Muscle layer of colon (tissue), 2 donors: Measurements from ENCODE around the gene CLSTN2.

ENCODE experiments used
- H3K27ac ChIP-seq: one replicate; pipeline ENCODE4 v1.7.0; 2013; ENCODE audit warnings: low read depth, mild to moderate bottlenecking, low read length, moderate library complexity
- H3K27me3 ChIP-seq, 2 donors: one replicate each; pipeline ENCODE4 v1.7.0; 2013; ENCODE audit warnings: low read length in 2 of 2, mild to moderate bottlenecking in 2 of 2; ENCODE audit not compliant: insufficient read depth in 2 of 2, control insufficient read depth in 1 of 2
- H3K36me3 ChIP-seq: one replicate; pipeline ENCODE4 v1.7.0; 2013; ENCODE audit warnings: mild to moderate bottlenecking, low read length; ENCODE audit not compliant: insufficient read depth
- H3K4me1 ChIP-seq: one replicate; pipeline ENCODE4 v1.7.0; 2013; ENCODE audit warnings: mild to moderate bottlenecking, low read length; ENCODE audit not compliant: insufficient read depth
- H3K4me3 ChIP-seq, 2 donors: one replicate each; pipeline ENCODE4 v1.7.0; 2013; ENCODE audit warnings: low read length in 2 of 2, low read depth in 1 of 2, mild to moderate bottlenecking in 1 of 2, moderate library complexity in 1 of 2
- H3K9ac ChIP-seq: one replicate; pipeline ENCODE4 v1.7.0; 2013; ENCODE audit warnings: low read length
- H3K9me3 ChIP-seq: one replicate; pipeline ENCODE4 v1.7.0; 2013; ENCODE audit warnings: mild to moderate bottlenecking, low read length
- donor health status: abdominal sarcoma.
- donor health status: Adenocarcinoma of cecum.

The CLSTN2 gene

GRCh38 chr3:140440446-140440845 is 505.5 kb downstream of the CLSTN2 start:
- no peak overlapping the region for H3K9ac ChIP-seq
- H3K9me3 ChIP-seq, result no peaks in the 10 kb centered on the region
- H3K36me3 ChIP-seq, result no peaks in the 10 kb centered on the region
- no peak overlapping the region for H3K4me3 ChIP-seq
- no peak overlapping the region for H3K27ac ChIP-seq
- no peaks in the 10 kb centered on the region for H3K4me1 ChIP-seq
- no peaks in the 10 kb centered on the region for H3K27me3 ChIP-seq

DNA sequence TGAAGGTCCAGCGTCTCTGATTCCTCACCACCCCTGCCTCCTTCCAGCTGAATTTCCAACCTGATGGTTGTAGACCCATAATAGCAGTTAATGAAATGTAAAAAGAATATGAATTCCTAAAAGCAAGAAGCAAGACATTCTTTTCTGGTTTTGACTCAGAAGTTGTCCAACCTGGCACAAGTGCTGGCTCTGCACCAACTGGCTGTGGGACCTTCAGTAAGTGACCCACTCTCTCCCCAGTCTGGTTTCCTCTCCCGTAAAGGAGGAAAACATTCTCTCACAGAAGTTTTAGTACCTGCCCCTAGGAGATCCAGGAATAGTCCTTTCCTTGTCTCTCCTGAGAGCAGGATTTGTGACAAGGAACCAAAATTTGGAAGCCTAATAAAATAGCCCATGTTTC is 506.0 kb downstream of the CLSTN2 start:
- Histone ChIP-seq H3K4me1 (no peaks in the 10 kb centered on the region), H3K4me3 (no peak overlapping the region), H3K9me3 (no peaks in the 10 kb centered on the region), H3K36me3 (no peaks in the 10 kb centered on the region), H3K27me3 (no peaks in the 10 kb centered on the region), H3K27ac (no peak overlapping the region), H3K9ac (no peak overlapping the region)

DNA sequence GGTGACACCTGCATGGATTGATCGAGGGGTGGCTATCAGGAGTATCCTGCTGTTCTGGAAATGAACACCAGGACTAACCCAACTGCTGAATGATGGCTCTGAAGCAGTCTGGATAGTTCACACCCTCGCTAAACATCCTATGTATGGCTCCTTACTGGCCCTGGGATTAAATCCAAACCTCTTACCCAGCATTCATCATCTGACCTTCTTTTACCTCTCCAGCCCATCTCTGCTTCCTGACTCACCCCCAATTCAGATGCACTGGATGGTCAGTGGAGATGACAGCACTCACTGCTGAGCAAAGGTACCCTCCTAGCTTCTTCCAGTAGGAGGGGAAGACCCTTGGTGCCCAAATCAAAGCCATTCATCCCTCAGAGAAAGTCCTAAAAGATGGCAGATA is 507.6 kb downstream of the CLSTN2 start:
- Histone ChIP-seq H3K9me3 (no peaks in the 10 kb centered on the region), H3K9ac (no peak overlapping the region), H3K27ac (no peak overlapping the region), H3K4me1 (no peaks in the 10 kb centered on the region), H3K27me3 (no peaks in the 10 kb centered on the region), H3K4me3 (no peak overlapping the region), H3K36me3 (no peaks in the 10 kb centered on the region)

DNA sequence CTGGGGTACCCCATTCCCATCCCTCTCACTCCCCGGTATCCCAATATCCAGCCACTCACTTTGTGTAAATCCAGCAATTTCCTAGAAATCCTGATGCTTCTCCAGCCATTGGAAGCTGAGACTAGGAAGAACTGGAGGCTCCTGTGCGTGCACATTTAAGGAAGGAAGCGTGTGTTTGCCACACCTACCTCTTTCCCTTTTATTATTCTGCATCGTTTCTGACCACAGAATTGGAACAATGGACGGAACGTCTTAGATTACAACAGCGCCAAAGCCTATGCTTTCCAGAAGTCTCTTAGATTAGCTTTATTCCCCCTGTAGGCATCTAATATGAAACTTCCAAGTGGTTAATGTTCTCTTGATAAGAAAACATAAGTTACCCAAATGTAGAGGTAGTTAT is 508.1 kb downstream of the CLSTN2 start:
- Histone ChIP-seq H3K4me1 (no peaks in the 10 kb centered on the region), H3K9me3 (no peaks in the 10 kb centered on the region), H3K27me3 (no peaks in the 10 kb centered on the region), H3K4me3 (no peak overlapping the region), H3K9ac (no peak overlapping the region), H3K27ac (no peak overlapping the region), H3K36me3 (no peaks in the 10 kb centered on the region)

- no peaks in the 10 kb centered on the region for H3K27me3 ChIP-seq
- H3K9ac ChIP-seq, result no peak overlapping the region
- H3K36me3 ChIP-seq, result no peaks in the 10 kb centered on the region
- H3K4me3 ChIP-seq, result no peak overlapping the region
- no peaks in the 10 kb centered on the region for H3K9me3 ChIP-seq
- no peak overlapping the region for H3K27ac ChIP-seq
- H3K4me1 ChIP-seq, result no peaks in the 10 kb centered on the region
These were observed 508.8 kb downstream of the CLSTN2 start for GRCh38 chr3:140443806-140444205.

DNA sequence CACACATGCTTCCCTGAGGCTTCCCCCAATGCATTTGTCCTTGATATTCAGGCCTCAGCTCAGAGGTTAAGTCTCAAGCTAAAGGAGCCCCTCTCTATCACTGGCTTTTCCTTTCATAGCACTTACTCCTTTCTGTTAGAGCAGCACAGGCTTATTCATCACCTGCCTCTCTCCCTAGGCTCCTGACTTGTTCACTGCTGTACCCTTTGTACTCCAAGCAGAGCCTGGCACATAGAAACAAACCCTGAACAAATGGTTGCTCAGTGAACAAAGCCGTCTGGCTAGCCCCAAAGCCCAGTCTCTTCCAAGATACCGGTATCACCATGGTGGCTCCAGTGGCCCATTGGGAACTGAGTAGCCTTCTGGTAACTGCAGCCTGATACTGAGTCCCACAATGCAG is 511.7 kb downstream of the CLSTN2 start:
- H3K9me3 ChIP-seq, result no peaks in the 10 kb centered on the region
- H3K27ac ChIP-seq, result no peak overlapping the region
- H3K4me1 ChIP-seq, result no peaks in the 10 kb centered on the region
- H3K27me3 ChIP-seq, result no peaks in the 10 kb centered on the region
- no peak overlapping the region for H3K9ac ChIP-seq
- no peaks in the 10 kb centered on the region for H3K36me3 ChIP-seq
- H3K4me3 ChIP-seq, result no peak overlapping the region

DNA sequence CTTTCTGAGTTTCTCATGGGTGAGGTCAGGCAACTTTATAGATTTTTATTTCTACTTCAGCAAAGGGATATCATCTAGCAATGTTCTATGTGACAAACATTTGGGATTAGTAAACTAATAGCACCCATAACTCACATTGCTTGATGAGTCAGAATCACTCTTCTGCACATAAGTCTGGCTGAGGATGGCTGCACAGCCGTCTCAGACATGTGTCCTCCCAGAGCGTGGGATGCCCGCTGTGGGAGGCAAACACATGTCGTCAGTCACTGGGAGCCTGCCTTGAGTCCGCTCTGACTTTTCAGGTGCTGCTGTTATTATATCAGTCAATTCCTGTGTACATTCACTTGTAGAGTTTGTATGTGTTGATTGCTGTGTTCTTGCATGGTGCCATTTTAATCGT is 512.2 kb downstream of the CLSTN2 start:
- Histone ChIP-seq H3K27ac (no peak overlapping the region), H3K9me3 (no peaks in the 10 kb centered on the region), H3K4me3 (no peak overlapping the region), H3K36me3 (no peaks in the 10 kb centered on the region), H3K9ac (no peak overlapping the region), H3K4me1 (no peaks in the 10 kb centered on the region), H3K27me3 (no peaks in the 10 kb centered on the region)

GRCh38 chr3:140448001-140448400 is 513.0 kb downstream of the CLSTN2 start:
- Histone ChIP-seq H3K4me3 (no peak overlapping the region), H3K27me3 (no peaks in the 10 kb centered on the region), H3K9me3 (no peaks in the 10 kb centered on the region), H3K9ac (no peak overlapping the region), H3K4me1 (no peaks in the 10 kb centered on the region), H3K36me3 (no peaks in the 10 kb centered on the region), H3K27ac (no peak overlapping the region)

DNA sequence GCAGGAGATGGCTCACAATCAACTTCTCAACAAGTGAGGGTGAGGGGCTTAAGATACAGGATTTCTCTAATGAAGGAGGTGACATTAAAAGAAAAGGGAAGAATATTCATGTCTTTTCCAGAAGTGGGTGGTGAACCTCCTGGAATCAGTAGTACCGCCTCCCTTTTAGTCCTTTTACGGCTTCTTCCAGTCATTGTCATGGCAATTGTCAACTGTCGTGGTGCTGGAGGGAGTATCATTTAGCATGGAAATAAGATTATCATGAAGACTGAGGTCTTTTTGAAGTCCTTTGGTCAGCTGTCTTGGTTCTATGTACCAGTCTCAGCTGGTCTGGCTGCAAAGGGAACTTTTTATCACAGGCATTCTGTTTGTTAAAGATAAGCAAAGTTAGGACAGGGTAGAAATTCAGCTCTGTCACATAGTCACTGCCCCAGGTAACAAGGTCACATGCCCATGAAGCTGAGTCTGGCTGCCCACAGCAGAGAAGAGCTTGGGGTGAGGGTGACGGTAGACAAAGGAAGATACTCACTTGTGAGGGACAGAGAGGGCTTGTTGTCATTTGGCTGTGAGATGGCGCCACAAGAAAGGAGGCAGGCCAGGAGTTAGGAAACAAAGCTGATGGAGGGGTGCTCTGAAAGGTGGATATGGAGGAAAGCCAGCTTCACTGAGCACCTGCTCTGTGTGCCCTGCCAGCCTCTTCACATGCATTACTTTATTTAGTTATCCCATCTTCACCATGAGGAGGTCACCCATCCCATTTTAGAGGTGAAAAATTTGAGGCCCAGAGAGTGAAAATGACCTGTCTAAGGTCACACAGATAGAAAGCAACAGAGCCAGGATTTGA is 514.6 kb downstream of the CLSTN2 start:
- Histone ChIP-seq H3K9me3 (no peaks in the 10 kb centered on the region), H3K27ac (no peak overlapping the region), H3K27me3 (no peaks in the 10 kb centered on the region), H3K4me3 (no peak overlapping the region), H3K9ac (no peak overlapping the region), H3K4me1 (no peaks in the 10 kb centered on the region), H3K36me3 (no peaks in the 10 kb centered on the region)

GRCh38 chr3:140453750-140454149 is 518.8 kb downstream of the CLSTN2 start:
- Histone ChIP-seq H3K4me1 (no peaks in the 10 kb centered on the region), H3K36me3 (no peaks in the 10 kb centered on the region), H3K4me3 (no peak overlapping the region), H3K9ac (no peak overlapping the region), H3K9me3 (no peaks in the 10 kb centered on the region), H3K27me3 (no peaks in the 10 kb centered on the region), H3K27ac (no peak overlapping the region)

DNA sequence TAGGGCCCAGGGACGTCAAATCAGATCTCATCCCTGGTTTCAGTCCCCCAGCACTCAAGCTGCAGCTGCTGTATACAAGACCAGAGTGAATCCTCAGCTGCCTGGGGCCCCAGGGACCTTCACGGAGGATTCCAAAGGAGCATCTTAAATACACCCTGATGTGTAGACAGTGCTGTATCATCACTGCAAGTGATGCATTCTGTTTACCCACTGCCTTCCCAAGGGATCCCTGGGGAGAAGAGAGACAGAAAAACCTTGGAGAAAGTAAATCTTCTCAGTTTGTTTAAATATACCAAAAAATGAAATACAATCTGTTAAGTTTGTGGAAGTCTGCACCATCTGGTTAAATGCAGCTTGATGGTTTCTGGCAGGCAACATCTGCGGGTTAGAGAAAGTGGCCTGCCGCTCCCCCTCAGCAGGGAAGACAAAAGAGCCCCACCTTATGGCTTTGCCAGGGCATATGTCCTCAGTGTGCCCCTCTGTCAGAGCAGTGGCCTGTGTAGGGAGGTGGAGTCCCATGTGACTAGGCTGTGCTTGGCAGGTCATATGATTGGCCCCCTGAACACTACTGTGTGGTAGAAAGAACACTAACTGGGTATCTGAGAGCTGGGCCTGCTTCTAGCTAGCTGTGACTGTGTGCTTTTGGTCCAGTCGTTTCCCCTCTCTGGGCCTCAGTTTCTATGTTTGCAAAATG is 520.7 kb downstream of the CLSTN2 start:
- Histone ChIP-seq H3K4me3 (no peak overlapping the region), H3K27me3 (no peaks in the 10 kb centered on the region), H3K27ac (no peak overlapping the region), H3K36me3 (no peaks in the 10 kb centered on the region), H3K4me1 (peaks cover 5% of the 10 kb centered on the region), H3K9ac (no peak overlapping the region), H3K9me3 (no peaks in the 10 kb centered on the region)

DNA sequence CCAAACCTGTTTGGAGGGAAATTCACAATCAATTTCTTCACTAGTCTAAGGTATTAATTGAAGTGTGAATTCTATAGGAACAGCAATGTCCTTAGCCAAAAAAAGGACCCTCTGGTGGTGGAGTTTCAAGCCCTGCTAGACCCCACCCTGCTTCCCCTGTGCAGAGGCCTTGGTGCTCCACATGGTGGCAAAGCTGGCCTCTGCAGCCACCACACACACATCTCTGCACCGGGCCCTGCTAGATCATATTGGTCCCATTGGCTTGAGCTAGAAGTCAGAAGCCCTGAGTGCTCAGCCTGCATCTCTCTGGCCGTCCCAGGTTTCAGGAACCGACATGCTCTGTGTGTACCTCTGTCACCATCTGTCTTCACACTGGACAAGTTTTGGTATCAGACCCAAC is 522.0 kb downstream of the CLSTN2 start:
- peaks cover 5% of the 10 kb centered on the region for H3K4me1 ChIP-seq
- no peak overlapping the region for H3K4me3 ChIP-seq
- no peak overlapping the region for H3K27ac ChIP-seq
- no peaks in the 10 kb centered on the region for H3K27me3 ChIP-seq
- H3K9me3 ChIP-seq, result no peaks in the 10 kb centered on the region
- no peak overlapping the region for H3K9ac ChIP-seq
- no peaks in the 10 kb centered on the region for H3K36me3 ChIP-seq
